SKM-1 treated with dmso at 0.1 percent for 144 hours (cell line): ENCODE measurements around the gene COMTD1.
"Not testable (repeated sequence)": the region's sequence is repeated elsewhere in the genome, so short reads cannot be mapped to it uniquely, and the experiment has no call there.

Source experiments
- DNase-seq: peaks from one replicate; lab custom pipeline; 2025; ENCODE audit not compliant: unreplicated experiment; lab: John Stamatoyannopoulos, UW

The COMTD1 gene

GRCh38 chr10:75223507-75223906 is 12.2 kb downstream of the COMTD1 start:
- no peak for DNase-seq

GRCh38 chr10:75221492-75221891 is 14.3 kb downstream of the COMTD1 start:
- DNase-seq = not testable (repeated sequence)

- DNase-seq = no peak
Measured at GRCh38 chr10:75220274-75220673, 15.5 kb downstream of the COMTD1 start.

- DNase-seq = no peak
Measured at GRCh38 chr10:75212343-75212742, 23.4 kb downstream of the COMTD1 start.

GRCh38 chr10:75211007-75211691 is 24.6 kb downstream of the COMTD1 start:
- peak; percentile 21 for DNase-seq

- peak; percentile 89 for DNase-seq
Measured at GRCh38 chr10:75210282-75211006, 25.3 kb downstream of the COMTD1 start, which contains the start of gene VDAC2. Gene VDAC2, plus strand, starts transcription at chr10:75210796. Its CDS starts 363 bp downstream, at chr10:75211159.

- DNase-seq = peak; percentile 39
Measured at GRCh38 chr10:75209921-75210281, 25.9 kb downstream of the COMTD1 start.

- no peak for DNase-seq
Measured at GRCh38 chr10:75209086-75209920, 26.5 kb downstream of the COMTD1 start.

- DNase-seq = no peak
Measured at GRCh38 chr10:75208181-75208580, 27.6 kb downstream of the COMTD1 start.

- no peak for DNase-seq
Measured at GRCh38 chr10:75207857-75208144, 28.0 kb downstream of the COMTD1 start.

- no peak for DNase-seq
Measured at GRCh38 chr10:75207079-75207856, 28.5 kb downstream of the COMTD1 start.

- DNase-seq = not testable (repeated sequence)
Measured at GRCh38 chr10:75206638-75207037, 29.1 kb downstream of the COMTD1 start.

- DNase-seq = no peak
Measured at GRCh38 chr10:75205908-75206307, 29.8 kb downstream of the COMTD1 start.

- DNase-seq = no peak
Measured at GRCh38 chr10:75203724-75204123, 32.0 kb downstream of the COMTD1 start.

- not testable (repeated sequence) for DNase-seq
Measured at GRCh38 chr10:75203046-75203620, 32.6 kb downstream of the COMTD1 start.

GRCh38 chr10:75202321-75203045 is 33.3 kb downstream of the COMTD1 start:
- no peak for DNase-seq

GRCh38 chr10:75201793-75202307 is 33.9 kb downstream of the COMTD1 start:
- DNase-seq = no peak

GRCh38 chr10:75199949-75200348 is 35.8 kb downstream of the COMTD1 start:
- not testable (repeated sequence) for DNase-seq

GRCh38 chr10:75197906-75198305 is 37.9 kb downstream of the COMTD1 start:
- no peak for DNase-seq

- DNase-seq = no peak
Measured at GRCh38 chr10:75197066-75197465, 38.7 kb downstream of the COMTD1 start.
